Mesenchymal stem cell (in vitro differentiated cells and primary cell): ENCODE data around the gene INTS2.

Experiments used
- DNase-seq: peaks from one replicate; pipeline ENCODE4 v3.0.0-alpha.2; 2013
- H2AFZ ChIP-seq: one replicate; pipeline ENCODE4 v1.6.1; 2013; ENCODE audit warnings: low read depth, mild to moderate bottlenecking, control low read depth, inconsistent platforms, low read length, moderate library complexity
- H2AK5ac ChIP-seq: 2 replicates; pipeline ENCODE4 v1.6.1; 2013; ENCODE audit warnings: low read length, moderate library complexity, mild to moderate bottlenecking, inconsistent platforms; ENCODE audit not compliant: severe bottlenecking
- H2BK120ac ChIP-seq: one replicate; pipeline ENCODE4 v1.6.1; 2013; ENCODE audit warnings: low read depth, mild to moderate bottlenecking, inconsistent platforms, low read length, moderate library complexity
- H2BK12ac ChIP-seq, 2 experiments: one replicate each; pipeline ENCODE4 v1.6.1; 2013; ENCODE audit warnings: inconsistent platforms in 2 of 2, low read length in 2 of 2, mild to moderate bottlenecking in 2 of 2, moderate library complexity in 2 of 2, control low read depth in 1 of 2
- H2BK15ac ChIP-seq: one replicate; pipeline ENCODE4 v1.6.1; 2013; ENCODE audit warnings: mild to moderate bottlenecking, low read depth, inconsistent platforms; ENCODE audit not compliant: poor library complexity, severe bottlenecking
- H2BK5ac ChIP-seq: 2 replicates; pipeline ENCODE4 v1.6.1; 2013; ENCODE audit warnings: low read depth, mild to moderate bottlenecking, low read length, control low read depth, inconsistent platforms; ENCODE audit not compliant: poor library complexity, severe bottlenecking
- H3K14ac ChIP-seq, 2 experiments: one replicate each; pipeline ENCODE4 v1.6.1; 2013; ENCODE audit warnings: inconsistent platforms in 2 of 2, low read length in 2 of 2, control low read depth in 1 of 2, mild to moderate bottlenecking in 1 of 2, moderate library complexity in 1 of 2
- H3K18ac ChIP-seq, 2 experiments: one replicate each; pipeline ENCODE4 v1.6.1; 2013; ENCODE audit warnings: inconsistent platforms in 2 of 2, low read length in 2 of 2, control low read depth in 1 of 2, low read depth in 1 of 2, mild to moderate bottlenecking in 1 of 2
- H3K23ac ChIP-seq, 2 experiments: one replicate each; pipeline ENCODE4 v1.6.1; 2013; ENCODE audit warnings: inconsistent platforms in 2 of 2, low read length in 2 of 2, mild to moderate bottlenecking in 2 of 2, moderate library complexity in 2 of 2, control low read depth in 1 of 2
- H3K27ac ChIP-seq: 2 replicates; pipeline ENCODE4 v1.5.1; 2013; ENCODE audit warnings: mild to moderate bottlenecking, moderate library complexity, low read length, control low read depth, inconsistent platforms; ENCODE audit not compliant: poor library complexity, severe bottlenecking
- H3K27me3 ChIP-seq, 2 experiments: 2 replicates each; pipeline versions ENCODE4 v1.6.1 to v1.7.0; 2013; ENCODE audit warnings: low read length in 2 of 2, mild to moderate bottlenecking in 2 of 2, moderate library complexity in 2 of 2, control low read depth in 1 of 2, inconsistent platforms in 1 of 2; ENCODE audit not compliant: control insufficient read depth in 1 of 2, insufficient read depth in 1 of 2
- H3K36me3 ChIP-seq, 2 experiments: 2 replicates each; pipeline versions ENCODE4 v1.6.1 to v1.7.0; 2013; ENCODE audit warnings: low read length in 2 of 2, control low read depth in 1 of 2, inconsistent platforms in 1 of 2, low read depth in 1 of 2, mild to moderate bottlenecking in 1 of 2; ENCODE audit not compliant: insufficient read depth in 2 of 2, control insufficient read depth in 1 of 2
- H3K4ac ChIP-seq, 2 experiments: one replicate each; pipeline ENCODE4 v1.6.1; 2013; ENCODE audit warnings: inconsistent platforms in 2 of 2, low read length in 2 of 2, mild to moderate bottlenecking in 2 of 2, moderate library complexity in 2 of 2, control low read depth in 1 of 2, low read depth in 1 of 2
- H3K4me1 ChIP-seq: 2 replicates; pipeline ENCODE4 v1.6.1; 2013; ENCODE audit warnings: low read depth, low read length, control low read depth; ENCODE audit not compliant: control insufficient read depth, insufficient read depth
- H3K4me2 ChIP-seq: 2 replicates; pipeline ENCODE4 v1.6.1; 2013; ENCODE audit warnings: low read length, mild to moderate bottlenecking, inconsistent platforms; ENCODE audit not compliant: poor library complexity, severe bottlenecking
- H3K4me3 ChIP-seq, 2 experiments: 2 replicates each; pipeline versions ENCODE4 v1.5.1 to v1.7.0; 2013; ENCODE audit warnings: low read length in 2 of 2, mild to moderate bottlenecking in 2 of 2, control low read depth in 1 of 2, low read depth in 1 of 2; ENCODE audit not compliant: insufficient read depth in 1 of 2
- H3K79me1 ChIP-seq: replicated peaks from 2 replicates; pipeline ENCODE4 v1.6.1; 2013; ENCODE audit warnings: mild to moderate bottlenecking, control low read depth, low read length, inconsistent platforms; ENCODE audit not compliant: poor library complexity, severe bottlenecking
- H3K9ac ChIP-seq: 2 replicates; pipeline ENCODE4 v1.7.0; 2013; ENCODE audit warnings: mild to moderate bottlenecking, low read length, moderate library complexity
- H3K9me3 ChIP-seq: 2 replicates; pipeline ENCODE4 v1.7.0; 2013; ENCODE audit warnings: mild to moderate bottlenecking, low read length; ENCODE audit not compliant: control insufficient read depth
- H4K8ac ChIP-seq: one replicate; pipeline ENCODE4 v1.6.1; 2013; ENCODE audit warnings: inconsistent platforms, mild to moderate bottlenecking, low read length, moderate library complexity
- H4K91ac ChIP-seq: one replicate; pipeline ENCODE4 v1.6.1; 2013; ENCODE audit warnings: mild to moderate bottlenecking, low read length, inconsistent platforms
- WGBS: methylation state at CpG from one replicate; pipeline ENCODE4 v1.1.7; 2013; ENCODE audit warnings: mixed read lengths; 5-methylcytosine and 5-hydroxymethylcytosine counted together

INTS2 gene

DNA sequence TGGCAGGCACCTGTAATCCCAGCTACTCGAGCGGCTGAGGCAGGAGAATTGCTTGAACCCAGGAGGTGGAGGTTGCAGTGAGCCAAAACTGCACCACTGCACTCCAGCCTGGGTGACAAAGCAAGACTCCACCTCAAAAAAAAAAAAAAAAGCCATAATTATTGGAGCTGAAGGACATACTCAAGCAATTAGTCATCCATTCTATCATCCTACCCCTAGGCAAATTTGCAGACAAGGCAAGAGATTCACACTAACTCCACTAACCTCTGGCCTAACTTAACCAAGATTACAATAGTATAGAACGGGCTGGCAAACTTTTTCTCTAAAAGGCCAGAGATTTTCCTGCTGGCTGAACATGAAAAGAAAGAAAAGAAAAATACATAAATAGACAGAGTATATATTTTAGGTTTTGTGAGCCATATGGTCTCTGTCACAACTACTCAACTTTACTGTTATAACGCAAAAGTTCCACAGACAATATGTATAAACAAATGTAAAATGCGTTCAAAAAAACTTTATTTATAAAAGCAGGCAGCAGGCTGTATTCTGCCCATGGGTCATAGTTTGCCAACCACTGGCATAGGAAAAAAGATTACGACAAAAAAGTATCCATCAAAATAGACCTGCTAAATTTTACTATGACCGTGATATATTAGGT lies 94.1 kb downstream of the INTS2 start:
- Histone ChIP-seq H3K18ac (no peak overlapping the region), H3K9me3 (no peaks in the 10 kb centered on the region), H2AK5ac (no peak overlapping the region), H2BK120ac (no peak overlapping the region), H2AFZ (no peak overlapping the region), H2BK12ac (no peak overlapping the region), H3K4ac (no peak overlapping the region), H3K14ac (no peak overlapping the region), H3K23ac (no peak overlapping the region), H4K8ac (no peak overlapping the region), H3K27ac (no peak overlapping the region), H3K79me1 (peaks cover 6% of the 10 kb centered on the region), H4K91ac (no peak overlapping the region), H3K27me3 (no peaks in the 10 kb centered on the region), H3K4me3 (no peak overlapping the region), H3K9ac (no peak overlapping the region), H3K36me3 (no peaks in the 10 kb centered on the region), H3K4me2 (no peak overlapping the region), H2BK5ac (no peak overlapping the region), H2BK15ac (no peak overlapping the region), H3K4me1 (peaks cover 5% of the 10 kb centered on the region)
- DNase-seq, result peak; percentile 66
- WGBS, result 58% methylated on average over 5 of the region's 7 CpGs

DNA sequence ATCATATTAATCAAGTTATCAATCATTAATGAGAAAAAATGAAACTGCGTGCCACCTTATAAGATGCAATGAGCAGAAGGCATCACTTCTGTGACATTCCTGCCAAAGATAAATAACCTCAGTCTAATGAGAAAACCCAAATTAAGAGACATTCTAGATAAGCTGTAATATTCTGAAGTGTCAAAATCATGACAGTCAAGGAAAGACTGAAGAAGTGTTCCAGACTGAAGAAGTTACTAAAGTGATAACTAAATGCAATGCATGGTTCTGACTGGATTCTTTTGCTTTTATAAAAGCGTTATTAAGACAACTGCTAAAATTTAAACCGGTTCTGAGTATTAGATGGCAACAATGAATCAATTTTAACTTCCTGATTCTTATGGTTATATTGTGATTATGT lies 95.3 kb downstream of the INTS2 start:
- Histone ChIP-seq H3K4me3 (no peak overlapping the region), H3K9me3 (no peaks in the 10 kb centered on the region), H3K4me1 (peaks cover 5% of the 10 kb centered on the region), H2AFZ (no peak overlapping the region), H2BK120ac (no peak overlapping the region), H2BK12ac (no peak overlapping the region), H3K79me1 (peaks cover 8% of the 10 kb centered on the region), H4K91ac (no peak overlapping the region), H2BK5ac (no peak overlapping the region), H3K4ac (no peak overlapping the region), H3K27me3 (no peaks in the 10 kb centered on the region), H3K18ac (no peak overlapping the region), H3K23ac (no peak overlapping the region), H2AK5ac (no peak overlapping the region), H3K36me3 (no peaks in the 10 kb centered on the region), H3K4me2 (no peak overlapping the region), H3K9ac (no peak overlapping the region), H3K27ac (no peak overlapping the region), H4K8ac (no peak overlapping the region), H2BK15ac (no peak overlapping the region), H3K14ac (no peak overlapping the region)
- 100% methylated on average over 1 of the region's 3 CpGs for WGBS
- no peak for DNase-seq

DNA sequence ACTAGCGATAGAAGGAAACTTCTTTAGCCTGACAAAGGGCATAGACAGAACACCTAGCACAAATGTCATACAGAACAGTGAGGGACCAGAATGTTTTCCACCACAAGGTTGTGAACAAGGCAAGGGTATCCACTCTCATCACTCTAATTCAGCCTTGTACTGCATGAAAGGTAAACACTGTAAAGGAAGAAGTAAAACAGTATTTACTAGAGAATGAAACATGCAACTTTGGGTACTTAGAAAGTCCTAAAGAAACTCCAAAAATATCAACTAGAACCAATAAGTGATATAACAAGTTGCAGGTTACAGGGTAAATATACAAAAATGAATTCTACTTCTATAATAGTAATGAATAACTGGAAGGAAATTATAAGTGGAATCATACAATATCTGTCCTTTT lies 96.7 kb downstream of the INTS2 start:
- Histone ChIP-seq H3K4ac (no peak overlapping the region), H3K36me3 (no peaks in the 10 kb centered on the region), H3K27me3 (no peaks in the 10 kb centered on the region), H2BK15ac (no peak overlapping the region), H3K4me3 (no peak overlapping the region), H3K14ac (no peak overlapping the region), H2BK12ac (no peak overlapping the region), H3K18ac (no peak overlapping the region), H3K4me1 (peaks cover 5% of the 10 kb centered on the region), H2BK5ac (no peak overlapping the region), H4K91ac (no peak overlapping the region), H3K27ac (no peak overlapping the region), H2BK120ac (no peak overlapping the region), H2AFZ (no peak overlapping the region), H3K9me3 (no peaks in the 10 kb centered on the region), H3K9ac (no peak overlapping the region), H4K8ac (no peak overlapping the region), H3K23ac (no peak overlapping the region), H3K4me2 (no peak overlapping the region), H2AK5ac (no peak overlapping the region), H3K79me1 (peaks cover 8% of the 10 kb centered on the region)
- WGBS, result 100% methylated on average over 1 of the region's 1 CpG
- no peak for DNase-seq

DNA sequence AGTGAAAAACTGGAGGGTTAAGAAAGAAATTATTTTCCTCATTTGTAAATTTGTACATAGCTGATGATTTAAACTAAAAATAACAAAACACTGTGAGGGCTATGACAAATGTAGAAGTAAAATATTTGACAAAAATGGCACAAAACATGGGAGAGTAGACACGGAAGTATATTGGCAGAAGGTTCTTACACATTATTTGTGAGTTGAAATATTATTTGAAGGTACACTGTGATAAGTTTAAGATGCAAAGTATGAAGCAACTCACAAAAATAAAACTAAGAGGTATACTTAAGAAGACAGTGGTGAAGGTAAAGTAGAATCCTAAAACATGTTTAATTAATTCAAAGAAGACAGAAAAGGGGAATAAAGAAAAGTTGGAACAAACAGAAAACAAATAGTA lies 99.1 kb downstream of the INTS2 start:
- Histone ChIP-seq H2BK15ac (no peak overlapping the region), H2AK5ac (no peak overlapping the region), H3K27me3 (no peaks in the 10 kb centered on the region), H2BK120ac (no peak overlapping the region), H3K9ac (no peak overlapping the region), H3K23ac (no peak overlapping the region), H3K36me3 (no peaks in the 10 kb centered on the region), H3K14ac (no peak overlapping the region), H2BK12ac (no peak overlapping the region), H3K27ac (no peak overlapping the region), H3K4ac (no peak overlapping the region), H4K91ac (no peak overlapping the region), H3K4me1 (peaks cover 2% of the 10 kb centered on the region), H2BK5ac (no peak overlapping the region), H3K4me3 (no peak overlapping the region), H3K18ac (no peak overlapping the region), H3K4me2 (no peak overlapping the region), H3K9me3 (no peaks in the 10 kb centered on the region), H2AFZ (no peak overlapping the region), H3K79me1 (peaks cover 3% of the 10 kb centered on the region), H4K8ac (no peak overlapping the region)
- DNase-seq, result no peak
- 100% methylated on average over 1 of the region's 1 CpG for whole genome bisulfite sequencing
